NCI-H446 (cell line): ENCODE results near the gene SMC3.
"Not testable (repeated sequence)": the region's sequence is repeated elsewhere in the genome, so short reads cannot be mapped to it uniquely, and the experiment has no call there.

ENCODE experiments used
- DNase-seq, 2 experiments: peaks; one replicate each; lab custom pipeline; 2025; lab: John Stamatoyannopoulos, UW

SMC3 gene

GRCh38 chr10:110577056-110577455 lies 9.6 kb downstream of the SMC3 start:
- no peak for DNase-seq

- DNase-seq = no peak
Measured at GRCh38 chr10:110584006-110584405, 16.5 kb downstream of the SMC3 start.

- DNase-seq = no peak
Measured at GRCh38 chr10:110591760-110592159, 24.3 kb downstream of the SMC3 start.

- no peak for DNase-seq
Measured at GRCh38 chr10:110597476-110597875, 30.0 kb downstream of the SMC3 start.

- peak; percentile 2 to 45 for DNase-seq
Measured at GRCh38 chr10:110600487-110601101, 33.1 kb downstream of the SMC3 start.

GRCh38 chr10:110601581-110601980 lies 34.1 kb downstream of the SMC3 start:
- DNase-seq = no peak

- DNase-seq = no peak
Measured at GRCh38 chr10:110608087-110608486, 40.6 kb downstream of the SMC3 start.

GRCh38 chr10:110609605-110610004 lies 42.1 kb downstream of the SMC3 start:
- DNase-seq = peak; percentile 9 to 41

- peak; percentile 32 to 57 for DNase-seq
Measured at GRCh38 chr10:110610308-110610774, 42.8 kb downstream of the SMC3 start.

GRCh38 chr10:110610781-110611180 lies 43.3 kb downstream of the SMC3 start:
- not testable (repeated sequence) for DNase-seq

GRCh38 chr10:110612087-110612486 lies 44.6 kb downstream of the SMC3 start:
- DNase-seq = no peak

GRCh38 chr10:110612629-110613028 lies 45.1 kb downstream of the SMC3 start:
- DNase-seq = no peak

- DNase-seq = no peak
Measured at GRCh38 chr10:110613341-110613995, 46.0 kb downstream of the SMC3 start.

- no peak for DNase-seq
Measured at GRCh38 chr10:110613996-110614495, 46.6 kb downstream of the SMC3 start.

GRCh38 chr10:110615057-110615747 lies 47.7 kb downstream of the SMC3 start:
- no peak for DNase-seq

GRCh38 chr10:110616493-110617033 lies 49.1 kb downstream of the SMC3 start:
- DNase-seq = no peak

- no peak for DNase-seq
Measured at GRCh38 chr10:110617425-110618229, 50.1 kb downstream of the SMC3 start.

GRCh38 chr10:110618230-110618610 lies 50.7 kb downstream of the SMC3 start:
- DNase-seq = no peak

GRCh38 chr10:110619514-110620397 lies 52.3 kb downstream of the SMC3 start:
- DNase-seq = no peak

- no peak for DNase-seq
Measured at GRCh38 chr10:110620398-110620719, 52.9 kb downstream of the SMC3 start.

GRCh38 chr10:110623316-110623715 lies 55.8 kb downstream of the SMC3 start:
- DNase-seq = not testable (repeated sequence)
